OCI-LY7 (cell line): ENCODE results near the gene ARHGAP18. TPM values are rescaled to one million over a fixed set of nuclear protein-coding genes. Genes with fewer than 3 reads are reported as not detected.
A peak's percentile ranks its signal among the peaks of the same experiment; 100 is the strongest.

Experiments used
- Bru-seq: library from RNA; stranded (reverse); fragments of 400-500 nt; gene quantifications from one replicate; lab custom pipeline; 2021; lab: Mats Ljungman, UMichigan
- BruChase-seq, 2 experiments: library from RNA; stranded (reverse); fragments of 400-500 nt; gene quantifications; one replicate each; lab custom pipeline; 2021; lab: Mats Ljungman, UMichigan
- BruUV-seq: library from RNA; stranded (reverse); fragments of 400-500 nt; replicated peaks from 2 replicates; lab custom pipeline; 2021; lab: Mats Ljungman, UMichigan
- CTCF ChIA-PET: fragments of 300-600 bp; sonication (Branson Sonifier 250); formaldehyde crosslinking; loops from one replicate; lab custom pipeline; 2022; ENCODE audit warnings: antibody characterized with exemption; ENCODE audit not compliant: unreplicated experiment; lab: Charles Lee
- POLR2A ChIA-PET: fragments of 300-600 bp; sonication (Branson Sonifier 250); formaldehyde crosslinking; loops from one replicate; lab custom pipeline; 2022; ENCODE audit warnings: antibody characterized with exemption; lab: Charles Lee
- DNase-seq: peaks from one replicate; pipeline ENCODE4 v3.0.0-alpha.2; 2015; ENCODE audit warnings: low spot score
- H2AFZ ChIP-seq: fragments of 200-600 bp; sonication (generic), shearing (Covaris generic); 2 replicates; pipeline ENCODE4 v1.6.1; 2014; ENCODE audit warnings: mild to moderate bottlenecking, antibody characterized with exemption, low read length, moderate library complexity
- H3K27ac ChIP-seq: fragments of 200-600 bp; sonication (generic); 2 replicates; pipeline ENCODE4 v1.5.1; 2014; ENCODE audit warnings: mixed run types, low read depth, mild to moderate bottlenecking, moderate library complexity, low read length, inconsistent platforms; ENCODE audit not compliant: poor library complexity, severe bottlenecking
- H3K36me3 ChIP-seq: fragments of 200-600 bp; sonication (generic); 2 replicates; pipeline ENCODE4 v1.6.1; 2014; ENCODE audit warnings: mild to moderate bottlenecking, antibody characterized with exemption, low read length, moderate library complexity, mixed read lengths; ENCODE audit not compliant: insufficient read depth
- H3K4me1 ChIP-seq: fragments of 200-600 bp; sonication (generic); 2 replicates; pipeline ENCODE4 v1.5.1; 2014; ENCODE audit warnings: mild to moderate bottlenecking, low read length; ENCODE audit not compliant: insufficient read depth, poor library complexity, severe bottlenecking
- H3K4me2 ChIP-seq: fragments of 200-600 bp; sonication (generic); 2 replicates; pipeline ENCODE4 v1.6.1; 2014; ENCODE audit warnings: mild to moderate bottlenecking, low read length
- H3K4me3 ChIP-seq: fragments of 200-600 bp; sonication (generic); 2 replicates; pipeline ENCODE4 v1.5.1; 2014; ENCODE audit warnings: mild to moderate bottlenecking, low read depth, low read length; ENCODE audit not compliant: poor library complexity, severe bottlenecking
- H3K79me2 ChIP-seq: fragments of 200-600 bp; sonication (generic); 2 replicates; pipeline ENCODE4 v1.6.1; 2016; ENCODE audit warnings: low read depth, mild to moderate bottlenecking, low read length, moderate library complexity, mixed read lengths; ENCODE audit not compliant: insufficient read depth
- H3K9me2 ChIP-seq: fragments of 200-600 bp; sonication (generic); 2 replicates; pipeline ENCODE4 v1.6.1; 2016; ENCODE audit warnings: mild to moderate bottlenecking, low read length, mixed read lengths; ENCODE audit not compliant: insufficient read depth
- H3K9me3 ChIP-seq: fragments of 200-600 bp; sonication (generic); 2 replicates; pipeline ENCODE4 v1.6.1; 2014; ENCODE audit warnings: mild to moderate bottlenecking, mixed run types, low read length, mixed read lengths
- H4K20me1 ChIP-seq: fragments of 200-600 bp; sonication (generic); 2 replicates; pipeline ENCODE4 v1.6.1; 2014; ENCODE audit warnings: mild to moderate bottlenecking, antibody characterized with exemption, low read length, moderate library complexity, mixed read lengths; ENCODE audit not compliant: insufficient read depth
- CTCF ChIP-seq: fragments of 200-600 bp; sonication (generic); conservative IDR thresholded peaks from 2 replicates; pipeline ENCODE4 v1.5.1; 2014; ENCODE audit warnings: mild to moderate bottlenecking, antibody characterized with exemption, low read length, moderate library complexity, mixed read lengths
- EZH2phosphoT487 ChIP-seq: fragments of 200-600 bp; sonication (generic); IDR thresholded peaks from 2 replicates; pipeline ENCODE4 v1.6.1; 2018; ENCODE audit warnings: low read depth, borderline replicate concordance, mild to moderate bottlenecking, mixed run types, antibody characterized with exemption, low read length, moderate library complexity, mixed read lengths
- intact Hi-C: fragments of 100-400 bp; cut with micrococcal nuclease; formaldehyde crosslinking; loops from one replicate; pipeline ENCODE4 v1.10.0; 2022; ENCODE audit not compliant: unreplicated experiment
- long read RNA-seq: library from polyadenylated mRNA; stranded (forward); transcript quantifications from one replicate; pipeline ENCODE4 v2.0.0, GENCODE V29; 2022
- total RNA-seq, 2 experiments: library from RNA; depleted of rRNA in 1 of 2; stranded (reverse); fragments of >200 nt in 1 of 2; shearing (Covaris generic) in 1 of 2; gene quantifications; 2 replicates each; pipeline ENCODE4 v1.2.3, GENCODE V29; 2014 to 2022

ARHGAP18 gene
- total RNA-seq (2014; rRNA removed; shearing (Covaris generic)) (4.8 and 5.9 TPM in 2 replicates), total RNA-seq (2022) (7.5 TPM in 2 replicates), Bru-seq, nascent RNA (percentile 56 among the genes with signal in this experiment), BruChase-seq, experiment 1, labeled RNA remaining after a 6-hour chase (percentile 49 among the genes with signal in this experiment), BruChase-seq, experiment 2, labeled RNA remaining after a 2-hour chase (percentile 49 among the genes with signal in this experiment)
- long read RNA-seq, full-length matches to known transcripts = 12 of 16 reads
- long read RNA-seq, partial matches to known transcripts = 0 of 16 reads
- long read RNA-seq, other reads (novel, unspliced or antisense) = 4 of 16 reads

GRCh38 chr6:129709769-129710449 lies at the start of gene ARHGAP18:
Gene ARHGAP18 (minus strand): TSS chr6:129710177. CDS start chr6:129710136, 41 bp downstream.
- Histone ChIP-seq H3K4me2 (peak within 1 kb of the TSS; percentile 85), H3K79me2 (no peaks in the 10 kb centered on the region), H3K36me3 (no peaks in the 10 kb centered on the region), H3K9me3 (no peaks in the 10 kb centered on the region), H2AFZ (peak within 1 kb of the TSS; percentile 97), H3K4me1 (peaks cover 33% of the 10 kb centered on the region), H3K27ac (peak within 1 kb of the TSS; percentile 11), H4K20me1 (no peaks in the 10 kb centered on the region), H3K9me2 (no peaks in the 10 kb centered on the region), H3K4me3 (peak within 1 kb of the TSS; percentile 82)
- POLR2A ChIA-PET = interaction anchor here (0.6 to 3.9 kb wide), 17 partner anchors 10 to 685 kb away, joined by 3 to 20 read pairs (median 6); no protein-coding TSS in a partner anchor
- CTCF ChIA-PET = interaction anchor here (0.6 kb wide), 1 partner anchor 95 kb away, joined by 3 read pairs; no protein-coding TSS in a partner anchor
- peak; percentile 80 for DNase-seq
- TF ChIP-seq CTCF (no peak), EZH2phosphoT487 (no peak)
- intact Hi-C loops = loop anchor here (2.0 kb wide), 1 partner anchor 25 kb away; no protein-coding TSS in a partner anchor
- TSS peak; percentile 80 for BruUV-seq

GRCh38 chr6:129755787-129756186 lies 45.8 kb upstream of the ARHGAP18 start:
- peaks cover 12% of the 10 kb centered on the region for H3K4me1 ChIP-seq
- ChIA-PET CTCF (no interaction called here), POLR2A (interaction anchor here (1.3 to 3.4 kb wide), 2 partner anchors 30 to 158 kb away, joined by 3 to 9 read pairs; no protein-coding TSS in a partner anchor)
- BruUV-seq = no TSS peak
- DNase-seq = no peak
- H3K79me2 ChIP-seq = no peaks in the 10 kb centered on the region
- H3K9me2 ChIP-seq = no peaks in the 10 kb centered on the region
- no peak overlapping the region for H2AFZ ChIP-seq
- H3K36me3 ChIP-seq = no peaks in the 10 kb centered on the region
- intact Hi-C loops = no loop called here
- H3K4me3 ChIP-seq = no peak overlapping the region
- no peak overlapping the region for H3K27ac ChIP-seq
- H4K20me1 ChIP-seq = no peaks in the 10 kb centered on the region
- TF ChIP-seq EZH2phosphoT487 (no peak), CTCF (no peak)
- no peak overlapping the region for H3K4me2 ChIP-seq
- no peaks in the 10 kb centered on the region for H3K9me3 ChIP-seq
